AG10803 (cell line): ENCODE measurements around the gene SOX9.
A peak's percentile ranks its signal among the peaks of the same experiment; 100 is the strongest.

ENCODE experiments used
- DNase-seq: peaks from one replicate; pipeline ENCODE4 v3.0.0; 2010; ENCODE audit warnings: low read depth
- H3K4me3 ChIP-seq: 2 replicates; pipeline ENCODE4 v1.5.1; 2011; ENCODE audit warnings: mild to moderate bottlenecking, low read length, control low read depth
- CTCF ChIP-seq: conservative IDR thresholded peaks from 2 replicates; pipeline ENCODE4 v1.5.1; 2011; ENCODE audit warnings: mild to moderate bottlenecking, low read length, control low read depth, inconsistent platforms

SOX9 gene

GRCh38 chr17:72118335-72119076, 2.3 kb upstream of the SOX9 start:
- peak; percentile 80 for DNase-seq
- peak; percentile 93 for TF ChIP-seq CTCF
- H3K4me3 ChIP-seq: peak overlapping the region; percentile 61

- no peak overlapping the region for H3K4me3 ChIP-seq
- no peak for DNase-seq
Measured at GRCh38 chr17:72119077-72119872, 1.5 kb upstream of the SOX9 start.

GRCh38 chr17:72119873-72120641, 763 bp upstream of the SOX9 start:
- peak overlapping the region; percentile 85 for H3K4me3 ChIP-seq
- no peak for TF ChIP-seq CTCF
- DNase-seq: peak; percentile 74

More at GRCh38 chr17:72119077-72119872, 1.5 kb upstream of the SOX9 start:
- TF ChIP-seq CTCF: no peak

GRCh38 chr17:72121164-72122009, 567 bp downstream of the SOX9 start:
- H3K4me3 ChIP-seq: peak overlapping the region; percentile 85
- peak; percentile 50 for DNase-seq
- no peak for TF ChIP-seq CTCF

- peak overlapping the region; percentile 85 for H3K4me3 ChIP-seq
- DNase-seq: no peak
- TF ChIP-seq CTCF: no peak
Measured at GRCh38 chr17:72122010-72122764, 1.4 kb downstream of the SOX9 start.
